Endodermal cell (in vitro differentiated cells): ENCODE measurements around the gene AQP10. TPM values are rescaled to one million over a fixed set of nuclear protein-coding genes. Genes with fewer than 3 reads are reported as not detected.

Source experiments
- DNase-seq: peaks from one replicate; pipeline ENCODE4 v3.0.0-alpha.2; 2017
- H3K27ac ChIP-seq: 2 replicates; pipeline ENCODE4 v1.5.1; 2013; ENCODE audit warnings: mild to moderate bottlenecking, low read depth, low read length, moderate library complexity
- H3K27me3 ChIP-seq: 2 replicates; pipeline ENCODE4 v1.6.1; 2013; ENCODE audit warnings: mild to moderate bottlenecking, low read length, moderate library complexity; ENCODE audit not compliant: insufficient read depth, control insufficient read depth, poor library complexity, severe bottlenecking
- H3K36me3 ChIP-seq: 2 replicates; pipeline ENCODE4 v1.7.0; 2013; ENCODE audit warnings: mild to moderate bottlenecking, low read length, moderate library complexity; ENCODE audit not compliant: control insufficient read depth, insufficient read depth
- H3K4me1 ChIP-seq: one replicate; pipeline ENCODE4 v1.7.0; 2013; ENCODE audit warnings: low read length; ENCODE audit not compliant: control insufficient read depth, insufficient read depth
- H3K4me3 ChIP-seq: 2 replicates; pipeline ENCODE4 v1.5.1; 2013; ENCODE audit warnings: mild to moderate bottlenecking, low read length, moderate library complexity
- H3K9ac ChIP-seq: 2 replicates; pipeline ENCODE4 v1.6.1; 2013; ENCODE audit warnings: mild to moderate bottlenecking, low read length, moderate library complexity; ENCODE audit not compliant: poor library complexity, severe bottlenecking; ENCODE audit errors: extremely low read depth
- H3K9me3 ChIP-seq: 2 replicates; pipeline ENCODE4 v1.6.1; 2013; ENCODE audit warnings: mild to moderate bottlenecking, low read length, moderate library complexity; ENCODE audit not compliant: control insufficient read depth
- H3K27ac Mint-ChIP-seq: 2 replicates; pipeline ENCODE4 v1.8.0; 2020; ENCODE audit warnings: mixed read lengths
- H3K27me3 Mint-ChIP-seq: 2 replicates; pipeline ENCODE4 v1.8.0; 2021; ENCODE audit warnings: mild to moderate bottlenecking, mixed read lengths; ENCODE audit not compliant: insufficient read depth
- H3K36me3 Mint-ChIP-seq: 2 replicates; pipeline ENCODE4 v1.8.0; 2020; ENCODE audit warnings: low read depth, mixed read lengths
- H3K4me1 Mint-ChIP-seq: 2 replicates; pipeline ENCODE4 v1.8.0; 2020; ENCODE audit warnings: mixed read lengths
- H3K4me3 Mint-ChIP-seq: 2 replicates; pipeline ENCODE4 v1.8.0; 2020; ENCODE audit warnings: mild to moderate bottlenecking, moderate library complexity, mixed read lengths
- H3K9me3 Mint-ChIP-seq: 2 replicates; pipeline ENCODE4 v1.8.0; 2020; ENCODE audit warnings: mild to moderate bottlenecking, mixed read lengths
- WGBS, 2 experiments: methylation state at CpG; one replicate each; pipeline versions ENCODE4 v1.1.5 to v1.1.7; 2013; ENCODE audit warnings: missing lambda C conversion rate in 2 of 2, mixed read lengths in 1 of 2; ENCODE audit not compliant: insufficient coverage in 1 of 2, insufficient read length in 1 of 2; 5-methylcytosine and 5-hydroxymethylcytosine counted together
- total RNA-seq, 2 donors: library from RNA; stranded (reverse); fragmentation: NEBNext Ultra II Directional in 1 of 2; extraction: Animal tissue kit (Norgen Biotek cat#: 25700) in 1 of 2; gene quantifications; 2 replicates in 1 of 2; 3 replicates in 1 of 2; pipeline ENCODE4 v1.2.1, GENCODE V29; 2021
- TF ChIP-seq, protein P1 (sequence below): fragments of 200-600 bp; sonication (generic); conservative IDR thresholded peaks from 2 replicates; pipeline ENCODE4 v1.5.0; 2021; ENCODE audit warnings: antibody characterized with exemption, mild to moderate bottlenecking

AQP10 gene
- total RNA-seq, 2 donors from 2014 or later = not detected

DNA sequence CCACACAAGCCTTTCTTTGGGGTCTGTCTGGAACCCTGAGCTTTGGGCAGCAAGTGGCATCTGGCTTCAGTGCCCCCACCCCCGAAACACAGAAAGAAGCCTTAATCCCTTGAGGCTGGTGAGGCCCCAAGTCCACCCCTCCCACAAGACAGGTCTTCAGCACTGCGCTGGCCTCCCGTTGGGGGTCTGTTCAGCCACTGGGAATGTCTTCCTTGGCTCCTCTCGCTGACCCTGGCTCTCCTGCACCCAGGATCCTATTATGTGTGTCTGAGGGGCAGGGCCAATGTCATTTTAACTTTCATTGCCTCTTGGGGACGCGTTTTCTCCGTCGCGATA is 31.3 kb downstream of the AQP10 start:
- WGBS, 2 experiments = 25 to 45% methylated on average over 4 to 9 of the region's 9 CpGs
- no peak overlapping the region for H3K27ac ChIP-seq

DNA sequence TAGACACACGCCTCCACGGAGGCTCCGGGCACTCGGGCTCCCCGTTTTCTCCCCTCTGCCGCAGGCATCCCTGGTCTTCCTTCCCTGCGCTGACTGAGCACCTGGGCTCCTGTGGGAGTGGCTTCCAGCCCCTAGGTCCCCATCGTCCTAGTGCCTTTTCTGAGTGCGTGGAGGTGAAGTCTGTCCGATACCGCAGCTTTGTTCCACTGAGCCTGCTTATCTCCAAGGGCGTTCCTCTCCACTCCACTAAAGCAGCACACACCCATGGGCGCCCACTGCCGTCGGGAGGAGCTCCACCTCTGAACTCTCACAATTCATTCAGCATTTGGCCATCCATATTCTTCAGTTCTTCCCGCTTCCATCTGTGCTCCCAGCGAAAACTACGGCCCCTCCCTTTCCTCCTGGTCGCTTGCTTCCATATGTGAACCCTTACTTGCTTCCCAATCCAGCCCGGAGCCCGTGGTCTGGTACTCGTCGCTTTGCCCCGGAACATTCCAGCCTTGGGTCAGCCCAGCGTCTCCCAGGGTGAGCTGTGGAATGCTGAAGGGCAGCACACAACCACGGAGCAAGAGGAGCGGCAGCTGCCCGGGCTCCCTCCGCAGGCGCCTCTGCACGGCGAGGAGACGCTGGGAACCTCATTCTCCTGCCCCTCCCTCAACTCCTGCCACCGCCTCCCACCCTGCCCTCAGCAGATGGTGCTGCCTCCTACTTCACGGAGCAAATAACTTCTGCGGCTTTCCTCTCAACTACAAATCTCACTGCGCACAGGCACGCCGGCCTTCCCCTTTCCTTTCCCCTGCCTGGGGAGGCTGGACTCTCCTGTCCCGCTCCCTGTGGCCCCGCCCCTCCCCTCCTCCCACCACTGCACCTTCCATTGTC is 31.9 kb downstream of the AQP10 start:
- no peaks in the 10 kb centered on the region for H3K9me3 ChIP-seq
- Mint-ChIP-seq H3K4me3 (peak overlapping the region; percentile 67), H3K27me3 (peaks cover 16% of the 10 kb centered on the region), H3K36me3 (peaks cover 14% of the 10 kb centered on the region), H3K4me1 (peaks cover 25% of the 10 kb centered on the region), H3K27ac (peak overlapping the region; percentile 68), H3K9me3 (no peaks in the 10 kb centered on the region)
- 8 to 21% methylated on average over 21 to 41 of the region's 41 CpGs for WGBS, 2 experiments
- H3K4me3 ChIP-seq = peak overlapping the region; percentile 80
- H3K36me3 ChIP-seq = peaks cover 7% of the 10 kb centered on the region
- H3K9ac ChIP-seq = peak overlapping the region; percentile 19
- peaks cover 7% of the 10 kb centered on the region for H3K4me1 ChIP-seq
- TF ChIP-seq, protein P1, sequence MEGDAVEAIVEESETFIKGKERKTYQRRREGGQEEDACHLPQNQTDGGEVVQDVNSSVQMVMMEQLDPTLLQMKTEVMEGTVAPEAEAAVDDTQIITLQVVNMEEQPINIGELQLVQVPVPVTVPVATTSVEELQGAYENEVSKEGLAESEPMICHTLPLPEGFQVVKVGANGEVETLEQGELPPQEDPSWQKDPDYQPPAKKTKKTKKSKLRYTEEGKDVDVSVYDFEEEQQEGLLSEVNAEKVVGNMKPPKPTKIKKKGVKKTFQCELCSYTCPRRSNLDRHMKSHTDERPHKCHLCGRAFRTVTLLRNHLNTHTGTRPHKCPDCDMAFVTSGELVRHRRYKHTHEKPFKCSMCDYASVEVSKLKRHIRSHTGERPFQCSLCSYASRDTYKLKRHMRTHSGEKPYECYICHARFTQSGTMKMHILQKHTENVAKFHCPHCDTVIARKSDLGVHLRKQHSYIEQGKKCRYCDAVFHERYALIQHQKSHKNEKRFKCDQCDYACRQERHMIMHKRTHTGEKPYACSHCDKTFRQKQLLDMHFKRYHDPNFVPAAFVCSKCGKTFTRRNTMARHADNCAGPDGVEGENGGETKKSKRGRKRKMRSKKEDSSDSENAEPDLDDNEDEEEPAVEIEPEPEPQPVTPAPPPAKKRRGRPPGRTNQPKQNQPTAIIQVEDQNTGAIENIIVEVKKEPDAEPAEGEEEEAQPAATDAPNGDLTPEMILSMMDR = no peak
- H3K27ac ChIP-seq = peak overlapping the region; percentile 16
- H3K27me3 ChIP-seq = peaks cover 14% of the 10 kb centered on the region
- DNase-seq = peak; percentile 89

More for the DNA sequence above, 31.3 kb downstream of the AQP10 start:
- H3K27me3 Mint-ChIP-seq = peaks cover 16% of the 10 kb centered on the region
- no peak for DNase-seq
- H3K27me3 ChIP-seq = peaks cover 14% of the 10 kb centered on the region
- no peaks in the 10 kb centered on the region for H3K9me3 Mint-ChIP-seq
- H3K4me1 ChIP-seq = peaks cover 7% of the 10 kb centered on the region
- peak overlapping the region; percentile 80 for H3K4me3 ChIP-seq
- peaks cover 27% of the 10 kb centered on the region for H3K4me1 Mint-ChIP-seq
- peak overlapping the region; percentile 19 for H3K9ac ChIP-seq
- H3K4me3 Mint-ChIP-seq = peak overlapping the region; percentile 67
- H3K36me3 Mint-ChIP-seq = peaks cover 17% of the 10 kb centered on the region
- H3K9me3 ChIP-seq = no peaks in the 10 kb centered on the region
- H3K36me3 ChIP-seq = peaks cover 7% of the 10 kb centered on the region
- H3K27ac Mint-ChIP-seq = no peak overlapping the region
- TF ChIP-seq, protein P1 = no peak

DNA sequence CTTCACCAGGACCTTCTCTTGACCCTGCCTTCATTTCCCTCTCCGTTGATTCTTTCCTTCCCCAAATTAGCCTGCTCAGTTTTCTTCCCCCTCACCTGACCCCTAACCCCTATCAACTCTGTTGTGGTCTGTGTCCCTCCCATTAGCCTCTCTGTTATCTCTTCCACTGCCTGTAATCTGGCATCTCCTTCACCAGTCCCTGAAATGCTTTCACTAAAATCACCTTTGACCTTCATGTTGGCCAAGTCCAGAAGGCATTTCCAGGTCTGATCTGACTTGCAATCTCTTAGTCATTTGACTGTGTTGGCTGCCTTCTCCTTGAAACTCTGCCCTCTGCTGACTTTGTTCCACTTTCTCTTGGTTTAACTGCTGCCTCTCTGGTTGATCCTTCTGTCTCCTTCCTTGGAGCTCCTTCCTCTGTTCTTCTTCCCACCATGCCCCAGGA is 32.6 kb downstream of the AQP10 start:
- Mint-ChIP-seq H3K4me3 (peak overlapping the region; percentile 67), H3K36me3 (peaks cover 9% of the 10 kb centered on the region), H3K27ac (peak overlapping the region; percentile 68), H3K9me3 (no peaks in the 10 kb centered on the region), H3K4me1 (peaks cover 25% of the 10 kb centered on the region), H3K27me3 (peaks cover 16% of the 10 kb centered on the region)
- 28% methylated on average over 1 of the region's 1 CpG; no CpG with 5 or more reads in 1 of the 2 experiments for WGBS, 2 experiments
- H3K9ac ChIP-seq = no peak overlapping the region
- H3K27me3 ChIP-seq = peaks cover 14% of the 10 kb centered on the region
- H3K36me3 ChIP-seq = peaks cover 4% of the 10 kb centered on the region
- peaks cover 7% of the 10 kb centered on the region for H3K4me1 ChIP-seq
- no peaks in the 10 kb centered on the region for H3K9me3 ChIP-seq
- peak; percentile 59 for DNase-seq
- H3K27ac ChIP-seq = no peak overlapping the region
- TF ChIP-seq, protein P1 = peak; percentile 58
- no peak overlapping the region for H3K4me3 ChIP-seq
